ENCODE results near the gene COL6A2.
"Not testable (repeated sequence)": the region's sequence is repeated elsewhere in the genome, so short reads cannot be mapped to it uniquely, and the experiment has no call there.

Gene COL6A2

GRCh38 chr21:46061063-46061462 is 36.8 kb upstream of the COL6A2 start:
- DNase-seq, result no peak

- no peak for DNase-seq
These were observed 36.4 kb upstream of the COL6A2 start for GRCh38 chr21:46061518-46061917.

DNA sequence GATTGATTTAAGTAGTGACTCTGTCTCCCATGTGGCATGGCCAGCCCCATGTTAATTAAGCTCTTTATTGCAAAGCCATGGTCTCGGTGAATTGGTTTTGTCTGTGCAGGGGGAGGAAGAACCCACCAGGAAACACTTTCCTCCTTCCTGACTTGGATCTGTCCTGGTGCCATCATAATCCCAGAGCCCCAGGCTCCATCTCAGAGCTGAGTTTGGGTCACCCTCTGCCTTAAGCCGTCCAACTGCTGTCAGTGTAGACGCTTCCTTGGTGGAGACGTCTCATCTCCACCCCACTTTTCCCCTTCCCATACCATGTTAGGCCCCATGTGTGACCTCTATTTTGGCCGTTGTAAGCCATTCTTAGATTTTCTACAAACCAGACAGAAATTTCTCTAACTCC is 36.0 kb upstream of the COL6A2 start:
- no peak for DNase-seq

GRCh38 chr21:46062471-46063211 is 35.3 kb upstream of the COL6A2 start:
- DNase-seq, result no peak

DNA sequence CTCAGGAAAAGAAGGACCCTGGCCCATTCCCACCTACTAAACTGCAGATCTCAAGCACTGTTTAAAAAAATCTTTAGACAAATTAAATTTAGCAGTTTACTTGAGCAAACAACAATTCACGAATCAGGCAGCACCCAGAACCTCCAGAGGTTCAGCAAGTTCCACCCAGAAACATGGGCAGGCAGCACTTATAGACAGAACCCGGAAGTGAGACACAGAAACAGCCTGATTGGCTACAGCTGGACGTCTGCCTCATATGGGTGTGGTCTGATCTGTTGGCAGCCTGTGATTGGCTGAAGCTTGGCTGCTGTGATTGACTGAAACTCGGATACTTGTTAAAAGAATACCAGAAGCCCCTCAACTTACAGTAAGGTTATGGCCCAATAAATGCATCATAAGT is 34.7 kb upstream of the COL6A2 start:
- no peak for DNase-seq

DNA sequence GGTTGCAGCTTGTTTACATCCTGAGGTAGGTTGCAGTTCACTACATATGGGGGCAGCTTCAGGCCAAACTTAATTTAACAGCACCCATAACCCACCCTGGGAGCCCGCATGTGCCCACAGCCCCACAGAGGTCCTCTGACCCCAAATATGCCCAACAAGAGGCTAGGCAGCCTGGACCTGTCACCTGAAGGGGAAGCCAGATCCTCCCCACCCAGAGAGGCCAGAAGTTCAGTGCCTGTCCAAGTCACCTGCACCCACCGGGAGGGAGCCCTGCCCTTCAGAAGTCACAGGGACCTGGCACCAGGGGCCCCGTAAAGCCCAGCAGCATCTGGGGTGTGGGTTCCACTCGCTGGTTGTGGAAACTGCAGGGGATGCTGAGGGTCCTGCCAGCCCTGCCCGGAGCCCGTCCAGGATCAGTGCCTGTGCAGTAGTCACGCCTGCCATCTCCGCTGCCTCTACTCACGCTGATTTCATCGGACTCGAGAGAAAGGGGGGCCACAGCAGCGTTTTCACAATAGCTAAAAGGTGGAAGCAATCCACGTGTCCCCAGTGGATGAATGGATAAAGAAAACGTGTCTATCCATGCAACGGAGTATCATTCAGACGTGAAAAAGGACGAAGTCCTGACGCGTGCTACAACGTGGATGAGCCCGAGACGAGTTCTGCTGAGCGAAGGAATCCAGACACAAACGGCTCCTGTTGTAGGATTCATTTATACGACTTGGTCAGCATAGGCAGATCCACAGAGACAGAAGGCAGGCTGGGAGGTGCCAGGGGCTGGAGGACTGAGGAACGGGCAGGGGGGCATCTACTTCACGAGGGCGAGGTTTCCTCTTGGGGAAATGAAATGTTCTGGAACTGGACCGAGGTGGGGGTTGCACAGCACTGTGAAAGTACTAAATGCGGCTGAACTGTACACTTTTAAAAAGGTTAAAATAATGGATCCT is 33.9 kb upstream of the COL6A2 start:
- no peak for DNase-seq

GRCh38 chr21:46064870-46065214 is 33.1 kb upstream of the COL6A2 start:
- no peak for DNase-seq

GRCh38 chr21:46065215-46065913 is 32.5 kb upstream of the COL6A2 start:
- DNase-seq, result peak in 1 of 2 donors; percentile 70

- no peak for DNase-seq
These were observed 31.9 kb upstream of the COL6A2 start for GRCh38 chr21:46065914-46066551.

DNA sequence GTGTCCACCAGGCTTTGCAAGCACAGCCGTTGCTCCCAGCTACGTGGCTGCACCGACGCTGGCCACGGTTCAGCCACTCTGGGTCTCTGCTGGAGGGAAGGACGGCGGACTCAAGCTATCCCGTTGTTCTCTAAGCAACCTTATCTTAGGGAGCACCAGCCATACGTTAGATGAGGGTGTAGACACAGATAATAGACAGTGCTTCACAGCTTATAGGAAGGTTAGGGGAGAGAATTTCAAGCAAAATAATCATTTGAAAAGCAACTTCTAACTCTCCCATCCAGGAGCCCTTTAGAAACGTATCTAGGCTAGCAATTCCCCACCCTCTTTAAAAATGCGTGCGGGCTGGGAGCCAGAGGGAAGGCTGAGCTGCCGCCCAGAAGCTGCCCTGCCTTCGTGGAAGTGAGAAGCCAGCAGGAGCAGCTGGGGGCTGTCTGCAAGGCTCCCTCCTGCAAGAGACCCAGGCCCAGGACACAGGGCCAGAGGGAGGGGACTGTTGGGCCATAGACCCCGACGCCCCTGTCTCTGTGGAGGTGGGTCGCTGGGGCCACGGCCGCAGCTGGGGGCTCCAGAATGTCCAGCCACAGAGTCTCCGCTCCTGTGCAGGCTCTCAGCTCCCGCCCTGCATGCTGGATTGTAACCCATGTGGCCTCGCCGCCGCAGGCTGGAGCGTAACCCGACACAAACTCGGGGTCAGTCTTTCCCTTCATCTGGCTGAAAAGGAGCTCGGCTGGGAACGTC is 31.2 kb upstream of the COL6A2 start:
- DNase-seq, result no peak

- DNase-seq, result no peak
These were observed 30.3 kb upstream of the COL6A2 start for GRCh38 chr21:46067505-46068201.

DNA sequence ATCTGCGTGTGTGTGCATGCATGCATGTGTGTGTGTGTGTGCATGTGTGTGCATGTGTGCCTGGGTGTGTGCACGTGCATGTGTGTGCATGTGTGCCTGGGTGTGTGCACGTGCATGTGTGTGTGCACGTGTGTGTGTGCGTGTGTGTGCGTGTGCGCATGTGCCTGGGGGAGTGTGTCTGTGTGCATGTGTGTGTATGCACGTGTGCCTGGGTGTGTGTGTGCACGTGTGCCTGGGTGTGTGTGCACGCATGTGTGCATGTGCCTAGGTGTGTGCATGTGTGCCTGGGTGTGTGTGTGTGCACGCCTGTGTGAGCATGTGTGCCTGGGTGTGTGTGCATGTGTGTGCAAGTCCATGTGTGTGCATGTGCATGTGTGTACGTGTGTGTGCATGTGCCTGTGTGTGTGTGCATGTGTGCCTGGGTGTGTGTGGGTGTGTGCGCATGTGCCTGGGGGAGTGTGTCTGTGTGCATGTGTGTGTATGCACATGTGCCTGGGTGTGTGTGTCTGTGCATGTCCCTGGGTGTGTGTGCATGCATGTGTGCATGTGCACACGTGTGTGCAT is 29.3 kb upstream of the COL6A2 start:
- DNase-seq, result no peak

DNA sequence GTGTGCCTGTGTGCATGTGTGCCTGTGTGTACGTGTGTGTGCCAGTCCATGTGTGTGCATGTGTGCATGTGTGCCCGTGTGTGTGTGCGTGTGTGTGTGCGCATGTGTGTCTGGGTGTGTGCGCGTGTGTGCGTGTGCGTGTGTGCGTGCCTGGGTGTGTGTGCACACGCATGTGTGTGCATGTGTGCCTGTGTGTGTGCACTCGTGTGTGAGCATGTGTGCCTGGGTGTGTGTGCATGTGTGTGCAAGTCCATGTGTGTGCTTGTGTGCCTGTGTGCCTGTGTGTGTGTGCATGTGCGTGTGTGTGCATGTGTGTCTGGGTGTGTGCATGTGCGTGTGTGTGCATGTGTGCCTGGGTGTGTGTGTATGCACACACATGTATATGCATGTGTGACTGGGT is 28.7 kb upstream of the COL6A2 start:
- no peak for DNase-seq

- DNase-seq, result no peak
These were observed 28.1 kb upstream of the COL6A2 start for GRCh38 chr21:46069719-46070279.

- no peak for DNase-seq
These were observed 26.8 kb upstream of the COL6A2 start for GRCh38 chr21:46071082-46071481.

DNA sequence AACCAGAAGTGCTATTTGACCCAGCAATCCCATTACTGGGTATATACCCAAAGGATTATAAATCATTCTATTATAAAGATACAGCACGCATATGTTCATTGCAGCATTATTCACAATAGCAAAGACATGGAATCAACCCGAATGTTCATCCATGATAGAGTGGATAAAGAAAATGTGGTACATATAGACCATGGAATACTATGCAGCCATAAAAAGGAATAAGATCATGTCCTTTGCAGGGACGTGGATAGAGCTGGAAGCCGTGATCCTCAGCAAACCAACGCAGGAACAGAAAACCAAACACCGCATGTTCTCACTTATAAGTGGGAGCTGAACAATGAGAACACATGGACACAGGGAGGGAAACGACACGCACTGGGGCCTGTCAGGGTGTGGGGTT is 21.2 kb upstream of the COL6A2 start:
- DNase-seq, result not testable (repeated sequence)

GRCh38 chr21:46077674-46078101 is 20.2 kb upstream of the COL6A2 start:
- DNase-seq, result no peak

DNA sequence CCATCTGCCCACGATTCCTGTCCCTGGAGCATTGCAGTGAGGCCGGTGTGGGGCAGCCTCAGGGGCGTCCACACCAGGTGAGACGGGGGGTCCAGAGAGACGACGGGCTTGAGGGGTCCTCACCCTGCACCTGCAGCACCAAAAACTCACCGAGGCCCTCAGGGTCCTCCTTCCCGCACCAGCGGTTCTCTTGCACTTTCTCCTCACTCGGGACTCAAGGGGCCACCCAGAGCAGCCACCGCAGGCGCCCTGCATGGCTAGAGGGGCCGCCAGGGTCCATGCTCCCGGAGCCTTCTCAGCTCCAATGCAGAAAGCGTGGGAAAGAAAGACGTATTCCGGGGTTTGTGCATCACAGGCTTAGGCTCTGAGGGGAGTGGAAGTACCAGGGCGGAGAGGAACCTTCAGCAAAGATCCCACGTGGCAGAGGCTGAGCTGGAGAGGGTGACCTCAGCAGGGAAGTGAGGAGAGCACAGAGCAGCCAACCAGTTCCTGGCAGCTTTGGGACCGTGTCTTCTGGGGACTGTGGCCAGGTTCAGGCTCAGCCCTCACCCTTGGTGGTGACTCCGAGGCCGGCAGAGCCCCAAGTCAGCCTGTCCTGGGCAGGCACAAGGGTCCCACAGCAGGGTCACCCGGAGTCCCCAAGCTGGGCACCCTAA is 19.5 kb upstream of the COL6A2 start:
- no peak for DNase-seq

GRCh38 chr21:46078978-46079351 is 18.9 kb upstream of the COL6A2 start:
- DNase-seq, result no peak
